ENCODE measurements around the gene PLEKHB1.
A peak's percentile ranks its signal among the peaks of the same experiment; 100 is the strongest.

PLEKHB1 gene

GRCh38 chr11:73645972-73646631, at the start of gene PLEKHB1:
PLEKHB1 (plus strand) TSS chr11:73646581; CDS start chr11:73646609, 28 bp downstream.
- DNase-seq (ENCODE audit: low spot score): no peak

DNA sequence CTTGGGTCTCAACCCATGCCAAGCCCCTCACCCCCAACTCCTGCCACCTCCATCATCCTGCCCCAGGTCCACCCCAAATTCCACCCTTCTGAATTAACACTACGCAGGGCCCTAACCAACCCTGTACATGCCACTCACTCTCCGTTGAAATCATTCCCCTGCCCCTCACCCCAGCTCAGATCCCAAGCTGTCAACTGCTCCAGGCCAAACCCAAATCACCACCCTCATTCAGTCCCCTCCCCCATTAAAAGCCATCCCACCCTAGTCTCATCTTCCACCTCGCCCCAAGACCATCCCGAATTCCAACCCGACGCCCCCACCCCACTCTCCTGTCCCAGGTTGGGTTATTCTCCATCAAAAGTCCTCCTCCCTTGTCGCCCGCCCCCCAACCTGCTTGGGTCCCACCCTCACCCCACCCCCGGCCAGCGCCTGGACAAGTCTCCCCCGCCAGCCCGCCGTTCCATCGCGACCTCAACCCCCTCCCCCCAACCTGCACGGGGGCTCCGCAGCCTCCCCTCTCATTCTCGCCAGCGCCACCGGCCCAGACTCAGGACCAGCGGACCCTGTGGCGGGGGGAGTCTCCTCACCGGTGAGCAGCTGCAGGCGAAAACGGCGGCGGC, 48.9 kb upstream of the PLEKHB1 start:
- peak; percentile 15 for DNase-seq (ENCODE audit: low spot score)

- peak; percentile 99 for DNase-seq (ENCODE audit: low spot score)
These were observed 48.2 kb upstream of the PLEKHB1 start, which contains the start of gene FAM168A for GRCh38 chr11:73597956-73598718. FAM168A (minus strand) TSS chr11:73598112; CDS start chr11:73468474, 129,638 bp downstream.

DNA sequence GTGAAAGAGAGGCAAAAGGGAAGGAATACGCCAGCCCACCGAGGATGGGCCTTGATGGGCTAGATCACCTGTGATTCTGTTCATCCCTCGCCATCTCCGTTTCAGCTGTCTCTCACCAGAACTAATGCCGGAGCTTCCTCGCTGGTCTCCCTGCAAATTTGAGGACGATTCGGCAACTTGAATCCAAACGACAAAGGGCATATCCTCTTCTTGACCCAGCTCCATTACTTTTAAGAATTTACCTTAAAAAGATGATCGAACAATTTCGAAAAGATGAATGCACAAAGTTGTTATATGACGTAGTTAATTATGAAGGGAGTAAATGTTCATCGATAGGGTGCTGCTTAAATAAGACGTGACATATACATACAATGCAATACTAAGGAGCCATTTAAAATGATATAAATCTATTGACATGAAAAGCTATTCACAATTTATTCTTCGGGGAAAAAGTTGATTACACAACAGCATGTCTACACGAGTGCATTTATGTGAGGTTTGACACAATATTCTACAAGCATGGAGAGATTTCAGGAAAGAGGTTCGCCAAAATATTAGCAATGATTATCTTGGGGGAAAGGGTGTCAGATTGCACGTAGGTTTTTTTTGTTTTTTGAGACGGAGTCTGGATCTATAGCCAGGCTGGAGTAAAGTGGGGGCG, 47.5 kb upstream of the PLEKHB1 start:
- DNase-seq (ENCODE audit: low spot score): no peak

DNA sequence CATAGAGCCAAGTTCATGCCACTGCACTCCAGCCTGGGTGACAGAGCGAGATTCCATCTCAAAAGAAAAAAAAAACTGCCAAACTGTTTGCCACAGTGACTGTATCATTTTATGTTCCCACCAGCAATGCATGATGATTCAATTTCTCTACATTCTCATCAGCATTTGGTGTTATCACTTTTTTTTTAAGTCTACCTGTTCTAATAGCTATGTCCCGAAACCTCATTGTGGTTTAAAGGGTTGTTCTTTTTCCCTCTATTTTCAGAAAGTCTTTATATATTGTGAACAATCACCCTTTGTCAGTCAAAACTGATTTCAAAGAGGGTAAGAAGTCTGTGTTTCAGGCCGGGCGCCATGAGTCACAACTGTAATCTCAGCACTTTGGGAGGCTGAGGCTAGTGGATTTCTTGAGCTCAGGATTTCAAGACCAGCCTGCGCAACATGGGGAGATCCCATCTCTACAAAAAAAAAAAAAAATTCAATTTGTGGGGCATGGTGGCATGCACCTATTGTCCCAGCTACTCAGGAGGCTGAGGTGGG, 33.7 kb upstream of the PLEKHB1 start:
- DNase-seq (ENCODE audit: low spot score): no peak

DNA sequence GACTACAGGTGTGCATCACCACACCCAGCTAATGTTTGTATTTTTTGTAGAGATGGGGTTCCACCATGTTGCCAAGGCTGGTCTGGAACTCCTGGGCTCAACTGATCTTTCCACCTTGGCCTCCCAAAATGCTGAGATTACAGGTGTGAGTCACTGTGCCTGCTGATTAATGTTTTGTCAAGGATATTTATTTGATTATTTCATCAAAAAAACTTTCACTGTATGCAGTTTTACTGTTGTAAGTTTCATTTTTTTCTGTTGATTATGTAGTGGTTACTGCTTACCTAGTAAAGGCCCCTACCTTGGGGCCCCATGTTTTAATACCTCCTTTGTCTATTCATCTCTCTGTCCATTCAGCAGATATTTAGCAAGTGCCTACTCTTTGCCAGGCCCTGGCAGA, 31.8 kb upstream of the PLEKHB1 start:
- no peak for DNase-seq (ENCODE audit: low spot score)

DNA sequence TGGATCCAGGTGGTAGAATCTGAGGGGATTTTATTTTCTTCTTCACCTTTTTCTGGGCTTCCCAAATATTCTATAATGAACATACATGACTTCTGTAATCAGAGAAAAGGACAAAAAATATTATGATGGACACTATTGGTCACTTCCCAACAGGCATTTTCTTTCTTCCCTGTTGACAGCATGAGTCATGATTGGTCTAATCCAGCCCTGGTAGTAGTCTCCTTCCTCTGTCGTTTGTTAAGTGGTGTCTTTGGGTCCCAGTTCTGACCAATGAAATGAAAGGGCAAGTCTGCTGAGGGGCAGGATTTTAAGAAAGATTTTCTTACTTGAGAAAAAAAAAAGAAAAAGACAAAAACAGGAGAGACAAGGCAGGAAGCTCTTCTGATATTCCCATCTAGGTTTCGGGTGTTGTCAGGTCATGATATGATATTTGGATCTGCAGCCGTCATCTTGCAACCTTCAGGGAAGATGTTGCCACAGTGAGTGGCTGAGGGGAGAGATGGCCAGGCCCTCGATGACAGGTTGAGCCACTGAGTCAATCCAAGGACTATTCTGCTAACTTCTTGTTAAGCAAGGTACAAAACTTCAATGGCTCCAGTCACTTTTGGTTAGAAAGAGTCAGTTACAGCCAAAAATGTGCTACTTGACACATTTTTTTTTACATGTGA, 23.3 kb upstream of the PLEKHB1 start:
- DNase-seq (ENCODE audit: low spot score): no peak

GRCh38 chr11:73623686-73624085, 22.7 kb upstream of the PLEKHB1 start:
- DNase-seq (ENCODE audit: low spot score): peak; percentile 64

- peak; percentile 93 for DNase-seq (ENCODE audit: low spot score)
These were observed 20.6 kb upstream of the PLEKHB1 start for GRCh38 chr11:73625696-73626318.

DNA sequence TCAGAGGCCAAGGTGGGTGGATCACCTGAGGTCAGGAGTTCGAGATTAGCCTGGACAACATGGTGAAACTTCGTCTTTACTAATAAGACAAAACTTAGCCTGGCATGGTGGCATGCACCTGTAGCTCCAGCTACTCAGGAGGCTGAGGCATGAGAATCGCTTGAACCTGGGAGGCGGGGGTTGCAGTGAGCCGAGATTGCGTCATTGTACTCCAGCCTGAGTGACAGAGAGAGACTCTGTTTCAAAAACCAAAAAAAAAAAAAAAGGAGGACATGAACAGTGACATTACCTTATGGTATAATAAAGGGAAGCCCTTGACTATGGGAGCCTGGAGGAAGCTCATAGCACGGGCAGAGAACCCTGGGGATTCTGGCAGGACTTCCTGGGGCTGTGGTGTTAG, 16.5 kb upstream of the PLEKHB1 start:
- DNase-seq (ENCODE audit: low spot score): no peak

DNA sequence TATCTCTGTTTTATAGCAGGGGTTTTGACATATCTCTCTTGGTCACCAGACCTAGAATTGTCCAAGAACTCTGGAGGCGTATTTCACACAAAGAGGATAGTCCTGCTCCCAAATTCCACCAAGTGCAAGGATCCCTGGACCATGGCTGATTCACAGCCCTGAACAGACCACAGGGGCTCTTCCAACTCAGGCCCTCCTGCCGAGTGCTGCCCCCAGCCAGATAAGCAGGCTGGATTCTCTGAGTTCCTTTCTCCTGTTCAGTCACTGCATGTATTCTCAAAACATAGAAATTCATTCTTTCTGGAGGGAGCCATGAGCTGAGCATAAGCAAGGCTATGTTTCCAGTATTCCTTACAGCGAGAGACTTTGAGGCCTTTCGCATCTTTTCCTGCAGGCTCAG, 13.4 kb upstream of the PLEKHB1 start:
- no peak for DNase-seq (ENCODE audit: low spot score)

- no peak for DNase-seq (ENCODE audit: low spot score)
These were observed 12.4 kb upstream of the PLEKHB1 start for GRCh38 chr11:73633999-73634398.

DNA sequence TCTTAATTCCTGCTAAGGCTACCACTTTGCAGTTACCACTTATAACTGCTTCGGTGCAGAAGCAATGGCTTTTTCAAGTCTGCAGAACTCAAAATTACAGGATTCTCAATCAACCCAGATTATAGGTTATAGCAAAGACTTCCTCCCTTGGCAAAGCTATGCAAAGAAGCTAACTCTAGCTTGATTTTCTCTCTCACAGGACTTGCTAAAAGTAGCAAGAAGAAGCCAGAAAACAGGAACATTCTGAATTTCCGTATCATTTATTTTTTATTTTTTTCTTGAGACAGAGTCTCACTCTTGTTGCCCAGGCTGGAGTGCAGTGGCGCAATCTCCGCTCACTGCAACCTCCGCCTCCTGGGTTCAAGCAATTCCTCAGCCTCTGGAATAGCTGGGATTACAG, 10.7 kb upstream of the PLEKHB1 start:
- DNase-seq (ENCODE audit: low spot score): no peak

DNA sequence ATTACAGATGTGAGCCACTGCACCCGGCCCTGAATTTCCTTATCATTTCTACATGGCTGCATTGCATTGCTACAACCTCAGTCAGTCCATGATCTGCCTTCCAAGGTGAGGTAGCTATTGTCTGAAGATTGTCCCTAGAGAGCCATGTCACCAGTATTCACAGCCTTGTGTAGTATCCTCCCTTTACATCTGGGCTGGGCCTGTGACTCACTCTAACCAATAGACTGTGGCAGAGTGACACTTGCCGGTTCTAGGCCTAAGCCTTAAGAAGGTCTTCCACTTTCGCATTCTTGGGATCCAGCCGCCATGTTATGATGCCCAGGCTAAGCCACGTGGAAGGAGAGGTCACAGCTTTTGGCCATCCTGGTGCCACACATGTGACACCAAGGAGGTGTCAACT, 10.1 kb upstream of the PLEKHB1 start:
- no peak for DNase-seq (ENCODE audit: low spot score)

- no peak for DNase-seq (ENCODE audit: low spot score)
These were observed 9.4 kb upstream of the PLEKHB1 start for GRCh38 chr11:73637012-73637411.

- DNase-seq (ENCODE audit: low spot score): no peak
These were observed 5.8 kb upstream of the PLEKHB1 start for GRCh38 chr11:73640592-73640991.

DNA sequence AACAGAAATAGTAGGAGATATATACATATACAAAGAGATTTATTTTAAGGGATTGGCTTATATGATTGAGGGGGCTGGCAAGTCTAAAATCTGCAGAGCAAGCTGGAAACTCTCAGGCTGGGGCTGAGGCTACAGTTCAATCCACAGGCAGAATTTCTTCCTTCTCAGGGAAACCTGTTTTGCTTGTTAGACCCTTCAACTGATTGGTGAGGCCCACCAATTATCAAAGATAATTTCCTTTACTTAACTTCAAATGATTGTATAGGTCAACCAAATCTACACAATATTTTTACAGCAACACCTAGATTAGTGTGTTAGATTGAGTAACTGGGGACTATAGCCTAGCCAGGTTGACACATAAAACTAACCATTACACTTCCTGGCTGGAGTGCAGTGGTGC, 4.7 kb upstream of the PLEKHB1 start:
- DNase-seq (ENCODE audit: low spot score): no peak

- no peak for DNase-seq (ENCODE audit: low spot score)
These were observed 1.0 kb upstream of the PLEKHB1 start for GRCh38 chr11:73645121-73645969.

- peak; percentile 98 for DNase-seq (ENCODE audit: low spot score)
These were observed 1.2 kb downstream of the PLEKHB1 start for GRCh38 chr11:73647459-73648100.

- DNase-seq (ENCODE audit: low spot score): no peak
These were observed 1.7 kb downstream of the PLEKHB1 start for GRCh38 chr11:73648121-73648520.
